Sigmoid colon (tissue), 7 donors: ENCODE data around the gene CHRNA9. TPM values are rescaled to one million over a fixed set of nuclear protein-coding genes. Genes with fewer than 3 reads are reported as not detected.
A peak's percentile ranks its signal among the peaks of the same experiment; 100 is the strongest.

ENCODE experiments used
- DNase-seq: peaks from one replicate; pipeline ENCODE4 v3.0.0-alpha.2; 2019
- H3K27ac ChIP-seq, 4 donors: fragments of 200-600 bp; sonication (generic); one replicate each; pipeline ENCODE4 v1.5.1; 2016 to 2019; ENCODE audit warnings: mild to moderate bottlenecking in 1 of 4
- H3K27me3 ChIP-seq, 3 donors: fragments of 200-600 bp; sonication (generic); one replicate each; pipeline ENCODE4 v1.5.1; 2019; ENCODE audit warnings: mild to moderate bottlenecking in 1 of 3
- H3K36me3 ChIP-seq, 4 donors: fragments of 200-600 bp; sonication (generic); one replicate each; pipeline ENCODE4 v1.5.1; 2016 to 2019
- H3K4me1 ChIP-seq, 4 donors: fragments of 200-600 bp; sonication (generic); one replicate each; pipeline ENCODE4 v1.5.1; 2017 to 2019
- H3K4me3 ChIP-seq, 4 donors: fragments of 200-600 bp; sonication (generic); one replicate each; pipeline ENCODE4 v1.5.1; 2017 to 2019; ENCODE audit warnings: mild to moderate bottlenecking in 2 of 4, moderate library complexity in 1 of 4
- H3K9me3 ChIP-seq, 4 donors: fragments of 200-600 bp in 3 of 4; sonication (generic) in 3 of 4; one replicate each; pipeline versions ENCODE4 v1.5.1 to v1.6.1; 2013 to 2019
- EP300 ChIP-seq, 4 donors: sonication (generic); formaldehyde crosslinking; IDR thresholded peaks; one replicate each; pipeline ENCODE4 v1.6.1; 2017; ENCODE audit warnings: antibody characterized with exemption in 4 of 4
- POLR2A ChIP-seq, 2 donors: fragments of 450-650 bp; IDR thresholded peaks; one replicate each; pipeline ENCODE4 v1.6.1; 2016; ENCODE audit warnings: antibody characterized with exemption in 2 of 2, mild to moderate bottlenecking in 2 of 2, moderate library complexity in 2 of 2
- POLR2AphosphoS5 ChIP-seq, 4 donors: sonication (generic); formaldehyde crosslinking; IDR thresholded peaks; one replicate each; pipeline ENCODE4 v1.6.1; 2017; ENCODE audit warnings: antibody characterized with exemption in 4 of 4
- WGBS, 2 donors: extraction: QIAGEN DNeasy Blood & Tissue Kit; methylation state at CpG; one replicate each; pipeline ENCODE4 v1.1.7; 2013; 5-methylcytosine and 5-hydroxymethylcytosine counted together
- intact Hi-C: fragments of 100-400 bp; cut with DNase I; formaldehyde crosslinking; loops from one replicate; pipeline ENCODE4 v1.15.1; 2023
- polyA plus RNA-seq, 3 donors: library from polyadenylated mRNA; stranded (reverse); fragments of 200-250 nt; gene quantifications; one replicate each; pipeline ENCODE4 v1.2.3, GENCODE V29; 2013
- total RNA-seq, 4 donors: library from RNA; depleted of rRNA; stranded (reverse); fragments of >200 nt; gene quantifications; one replicate each; pipeline ENCODE4 v1.1.0, GENCODE V29; 2016
- TF ChIP-seq, protein P1 (sequence below), 4 experiments: fragments of 450-650 bp in 3 of 4; fragments of 200-600 bp in 1 of 4; IDR thresholded peaks; one replicate each; pipeline ENCODE4 v1.5.1; 2016 to 2019; ENCODE audit warnings: antibody characterized with exemption in 4 of 4, mild to moderate bottlenecking in 3 of 4, moderate library complexity in 2 of 4
- donor health status: healthy with polysubstance abuse.
- donor health status: Bipolar disorder and iron deficiency.
- donor health status: healthy.

The CHRNA9 gene
- total and polyA plus RNA-seq, 7 donors = not detected

DNA sequence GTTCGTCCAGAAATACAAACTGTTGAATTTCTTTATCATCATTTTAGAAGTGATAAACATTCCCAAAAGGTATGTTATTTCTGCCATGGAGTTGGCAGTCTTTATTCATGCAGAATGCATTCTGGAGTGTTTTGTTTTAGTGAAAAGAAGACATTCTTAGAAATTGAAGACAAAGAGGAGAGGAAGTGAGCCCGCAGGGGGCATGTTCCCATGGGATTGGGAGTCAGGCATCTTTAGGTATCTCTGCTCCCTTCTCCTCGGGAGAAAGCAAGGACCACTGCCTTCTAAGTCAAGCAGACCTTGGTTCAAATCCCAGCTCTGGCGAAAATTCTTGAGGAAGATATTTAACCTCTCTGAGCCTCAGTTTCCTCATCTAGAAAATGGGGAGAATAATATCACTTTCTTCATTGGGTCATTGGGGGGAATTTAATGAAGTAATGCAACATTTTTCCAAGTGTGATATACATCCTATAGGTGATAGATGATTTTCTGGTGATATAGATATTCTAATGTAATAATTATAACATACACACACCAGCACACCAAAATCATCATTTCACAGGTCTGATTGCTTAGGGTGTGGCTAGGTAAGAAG is 26.5 kb upstream of the CHRNA9 start:
- WGBS, 2 donors = 60 to 73% methylated on average over 4 of the region's 4 CpGs

GRCh38 chr4:40309250-40309774 is 25.8 kb upstream of the CHRNA9 start:
- Histone ChIP-seq H3K36me3 (no peaks in the 10 kb centered on the region), H3K4me1 (peaks cover 0 to 8% (median 0%) of the 10 kb centered on the region in 4 donors), H3K4me3 (no peak overlapping the region), H3K9me3 (no peaks in the 10 kb centered on the region), H3K27me3 (no peaks in the 10 kb centered on the region), H3K27ac (no peak overlapping the region)
- intact Hi-C loops = loop anchor here (2.0 kb wide), 2 partner anchors 159 to 253 kb away; partner anchors contain the start of gene N4BP2
- TF ChIP-seq EP300 (IDR thresholded peaks at IDR 0.05) (no peak), POLR2AphosphoS5 (IDR thresholded peaks at IDR 0.05) (no peak), POLR2A (IDR thresholded peaks at IDR 0.05) (no peak)
- TF ChIP-seq, protein P1, sequence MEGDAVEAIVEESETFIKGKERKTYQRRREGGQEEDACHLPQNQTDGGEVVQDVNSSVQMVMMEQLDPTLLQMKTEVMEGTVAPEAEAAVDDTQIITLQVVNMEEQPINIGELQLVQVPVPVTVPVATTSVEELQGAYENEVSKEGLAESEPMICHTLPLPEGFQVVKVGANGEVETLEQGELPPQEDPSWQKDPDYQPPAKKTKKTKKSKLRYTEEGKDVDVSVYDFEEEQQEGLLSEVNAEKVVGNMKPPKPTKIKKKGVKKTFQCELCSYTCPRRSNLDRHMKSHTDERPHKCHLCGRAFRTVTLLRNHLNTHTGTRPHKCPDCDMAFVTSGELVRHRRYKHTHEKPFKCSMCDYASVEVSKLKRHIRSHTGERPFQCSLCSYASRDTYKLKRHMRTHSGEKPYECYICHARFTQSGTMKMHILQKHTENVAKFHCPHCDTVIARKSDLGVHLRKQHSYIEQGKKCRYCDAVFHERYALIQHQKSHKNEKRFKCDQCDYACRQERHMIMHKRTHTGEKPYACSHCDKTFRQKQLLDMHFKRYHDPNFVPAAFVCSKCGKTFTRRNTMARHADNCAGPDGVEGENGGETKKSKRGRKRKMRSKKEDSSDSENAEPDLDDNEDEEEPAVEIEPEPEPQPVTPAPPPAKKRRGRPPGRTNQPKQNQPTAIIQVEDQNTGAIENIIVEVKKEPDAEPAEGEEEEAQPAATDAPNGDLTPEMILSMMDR (IDR thresholded peaks at IDR 0.05) = peak; percentile 53 to 88 (median 76)
- WGBS, 2 donors = 1% methylated on average over 10 of the region's 10 CpGs
- DNase-seq = peak; percentile 89

More for the DNA sequence above, 26.5 kb upstream of the CHRNA9 start:
- H3K4me3 ChIP-seq = no peak overlapping the region
- H3K9me3 ChIP-seq = no peaks in the 10 kb centered on the region
- no peaks in the 10 kb centered on the region for H3K27me3 ChIP-seq
- no peaks in the 10 kb centered on the region for H3K36me3 ChIP-seq
- peak overlapping the region in 1 of 4 donors; percentile 22 for H3K27ac ChIP-seq
- intact Hi-C loops = loop anchor here (2.0 kb wide), 2 partner anchors 158 to 252 kb away; partner anchors contain the start of gene N4BP2
- DNase-seq = no peak
- TF ChIP-seq POLR2AphosphoS5 (IDR thresholded peaks at IDR 0.05) (no peak), EP300 (IDR thresholded peaks at IDR 0.05) (no peak), POLR2A (IDR thresholded peaks at IDR 0.05) (no peak)
- TF ChIP-seq, protein P1 (IDR thresholded peaks at IDR 0.05) = no peak
- peaks cover 0 to 8% (median 0%) of the 10 kb centered on the region in 4 donors for H3K4me1 ChIP-seq

DNA sequence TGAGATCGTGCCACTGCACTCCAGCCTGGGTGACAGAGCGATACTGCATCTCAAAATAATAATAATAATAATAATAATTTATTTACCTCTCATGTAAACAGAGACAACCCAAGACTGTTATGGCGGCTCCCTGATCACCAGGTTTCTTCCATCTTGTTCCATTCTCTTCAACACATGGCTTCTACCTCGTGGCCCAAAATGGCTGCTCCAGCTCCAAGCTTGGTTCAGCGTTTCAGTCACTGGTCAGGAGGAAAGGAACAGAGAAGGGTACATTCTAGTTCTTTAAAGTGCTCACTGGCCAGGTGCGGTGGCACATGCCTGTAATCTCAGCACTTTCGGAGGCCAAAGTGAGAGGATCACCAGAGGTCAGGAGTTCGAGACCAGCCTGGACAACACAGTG is 24.9 kb upstream of the CHRNA9 start:
- H3K9me3 ChIP-seq = no peaks in the 10 kb centered on the region
- WGBS, 2 donors = 96 to 98% methylated on average over 8 of the region's 8 CpGs
- H3K4me1 ChIP-seq = peaks cover 0 to 8% (median 0%) of the 10 kb centered on the region in 4 donors
- no peak overlapping the region for H3K4me3 ChIP-seq
- no peak overlapping the region for H3K27ac ChIP-seq
- TF ChIP-seq, protein P1 (IDR thresholded peaks at IDR 0.05) = no peak
- TF ChIP-seq POLR2A (IDR thresholded peaks at IDR 0.05) (no peak), POLR2AphosphoS5 (IDR thresholded peaks at IDR 0.05) (no peak), EP300 (IDR thresholded peaks at IDR 0.05) (no peak)
- intact Hi-C loops = no loop called here
- peak; percentile 7 for DNase-seq
- H3K36me3 ChIP-seq = no peaks in the 10 kb centered on the region
- no peaks in the 10 kb centered on the region for H3K27me3 ChIP-seq

- Histone ChIP-seq H3K27ac (no peak overlapping the region), H3K9me3 (no peaks in the 10 kb centered on the region), H3K4me3 (no peak overlapping the region), H3K36me3 (no peaks in the 10 kb centered on the region), H3K4me1 (peaks cover 0 to 16% (median 9%) of the 10 kb centered on the region in 4 donors), H3K27me3 (no peaks in the 10 kb centered on the region)
- intact Hi-C loops = no loop called here
- no peak for DNase-seq
- 26 to 30% methylated on average over 11 of the region's 11 CpGs for WGBS, 2 donors
- TF ChIP-seq, protein P1 (IDR thresholded peaks at IDR 0.05) = no peak
- no peak for TF ChIP-seq POLR2A (IDR thresholded peaks at IDR 0.05)
- TF ChIP-seq POLR2AphosphoS5 (IDR thresholded peaks at IDR 0.05) = no peak
- TF ChIP-seq EP300 (IDR thresholded peaks at IDR 0.05) = no peak
These were observed 23.3 kb upstream of the CHRNA9 start for GRCh38 chr4:40311811-40312346.
